Keratinocyte (primary cell): ENCODE measurements around the gene BMAL2. TPM values are rescaled to one million over a fixed set of nuclear protein-coding genes. Genes with fewer than 3 reads are reported as not detected.

Experiments
- DNase-seq: peaks from one replicate; pipeline ENCODE4 v3.0.0-alpha.2; 2011; ENCODE audit warnings: low read depth, missing footprints, low spot score
- FAIRE-seq: peaks from 2 replicates; lab custom pipeline; 2011; peaks lifted over from hg19 to GRCh38; lab: Jason Lieb, UNC
- H2AFZ ChIP-seq: 2 replicates; pipeline ENCODE4 v1.6.0; 2012; ENCODE audit warnings: low read length, control low read depth, inconsistent platforms; ENCODE audit not compliant: control insufficient read depth
- H3K27ac ChIP-seq: 2 replicates; pipeline ENCODE4 v1.5.1; 2011; ENCODE audit warnings: low read length; ENCODE audit not compliant: control insufficient read depth, insufficient read depth
- H3K27me3 ChIP-seq: 3 replicates; pipeline ENCODE4 v1.6.0; 2011; ENCODE audit warnings: low read length; ENCODE audit not compliant: control insufficient read depth, insufficient read depth; ENCODE audit errors: extremely low read depth
- H3K36me3 ChIP-seq, 2 experiments: 2 replicates in 1 of 2; 3 replicates in 1 of 2; pipeline ENCODE4 v1.5.1; 2011; ENCODE audit warnings: low read length in 2 of 2, mild to moderate bottlenecking in 1 of 2; ENCODE audit not compliant: control insufficient read depth in 2 of 2, insufficient read depth in 2 of 2; ENCODE audit errors: extremely low read depth in 1 of 2
- H3K4me1 ChIP-seq: 3 replicates; pipeline ENCODE4 v1.5.1; 2011; ENCODE audit warnings: low read length; ENCODE audit not compliant: control insufficient read depth, insufficient read depth; ENCODE audit errors: extremely low read depth
- H3K4me2 ChIP-seq: 3 replicates; pipeline ENCODE4 v1.6.0; 2011; ENCODE audit warnings: low read depth, low read length; ENCODE audit not compliant: control insufficient read depth, insufficient read depth; ENCODE audit errors: extremely low read depth
- H3K4me3 ChIP-seq, 3 experiments: fragments of 200-600 bp in 1 of 3; sonication (generic) in 1 of 3; 2 replicates in 2 of 3; 3 replicates in 1 of 3; pipeline ENCODE4 v1.5.1; 2011 to 2016; ENCODE audit warnings: low read length in 3 of 3, mild to moderate bottlenecking in 3 of 3, control low read depth in 2 of 3, inconsistent platforms in 1 of 3, low read depth in 1 of 3, mixed read lengths in 1 of 3, mixed run types in 1 of 3, moderate library complexity in 1 of 3; ENCODE audit not compliant: control insufficient read depth in 2 of 3, insufficient read depth in 2 of 3; ENCODE audit errors: extremely low read depth in 1 of 3
- H3K79me2 ChIP-seq: 2 replicates; pipeline ENCODE4 v1.6.0; 2012; ENCODE audit warnings: low read length; ENCODE audit not compliant: control insufficient read depth, insufficient read depth
- H3K9ac ChIP-seq: 3 replicates; pipeline ENCODE4 v1.6.0; 2011; ENCODE audit warnings: low read length; ENCODE audit not compliant: control insufficient read depth, insufficient read depth; ENCODE audit errors: extremely low read depth
- H3K9me1 ChIP-seq: 3 replicates; pipeline ENCODE4 v1.6.0; 2011; ENCODE audit warnings: low read length; ENCODE audit not compliant: control insufficient read depth, insufficient read depth; ENCODE audit errors: extremely low read depth
- H3K9me3 ChIP-seq: 2 replicates; pipeline ENCODE4 v1.5.1; 2012; ENCODE audit warnings: low read depth, low read length; ENCODE audit not compliant: control insufficient read depth
- H4K20me1 ChIP-seq: 3 replicates; pipeline ENCODE4 v1.6.0; 2011; ENCODE audit warnings: low read length; ENCODE audit not compliant: control insufficient read depth, insufficient read depth; ENCODE audit errors: extremely low read depth
- CTCF ChIP-seq, 3 experiments: IDR thresholded peaks in 1 of 3; conservative IDR thresholded peaks in 1 of 3; optimal IDR thresholded peaks in 1 of 3; 2 replicates in 2 of 3; 3 replicates in 1 of 3; pipeline versions ENCODE3 to v1.5.1; 2011; ENCODE audit warnings: low read length in 3 of 3, mild to moderate bottlenecking in 3 of 3, moderate library complexity in 2 of 3, control low read depth in 1 of 3, inconsistent platforms in 1 of 3; ENCODE audit not compliant: insufficient read depth in 2 of 3; ENCODE audit errors: extremely low read depth in 1 of 3
- EZH2 ChIP-seq: IDR thresholded peaks from one replicate; pipeline ENCODE4 v1.6.1; 2012; ENCODE audit warnings: inconsistent platforms, mild to moderate bottlenecking, low read length, moderate library complexity
- dilution Hi-C: fragments of 300-500 bp; cut with MboI; formaldehyde crosslinking; loops from one replicate; pipeline ENCODE4 v1.7.0; 2020; ENCODE audit warnings: low sequenced_read_pairs; ENCODE audit not compliant: extremely low pct_ligation_motif_present
- polyA plus RNA-seq, 5 experiments: library from polyadenylated mRNA; depleted of rRNA in 3 of 5; stranded (reverse) in 3 of 5; stranded (forward) in 1 of 5; unstranded in 1 of 5; fragments of >200 nt; gene quantifications; 1 replicate in 1 of 5; 2 replicates in 3 of 5; 3 replicates in 1 of 5; pipeline versions ENCODE4 v1.2.1 to v1.2.3, GENCODE V29; 2011 to 2012; ENCODE audit warnings: missing spikeins in 2 of 5, low read depth in 1 of 5, low replicate concordance in 1 of 5

Gene BMAL2
- polyA plus RNA-seq, 1 donor (not counting 4 experiments of a cell fraction or from before 2014, with no cell fraction given): 33.6 TPM

DNA sequence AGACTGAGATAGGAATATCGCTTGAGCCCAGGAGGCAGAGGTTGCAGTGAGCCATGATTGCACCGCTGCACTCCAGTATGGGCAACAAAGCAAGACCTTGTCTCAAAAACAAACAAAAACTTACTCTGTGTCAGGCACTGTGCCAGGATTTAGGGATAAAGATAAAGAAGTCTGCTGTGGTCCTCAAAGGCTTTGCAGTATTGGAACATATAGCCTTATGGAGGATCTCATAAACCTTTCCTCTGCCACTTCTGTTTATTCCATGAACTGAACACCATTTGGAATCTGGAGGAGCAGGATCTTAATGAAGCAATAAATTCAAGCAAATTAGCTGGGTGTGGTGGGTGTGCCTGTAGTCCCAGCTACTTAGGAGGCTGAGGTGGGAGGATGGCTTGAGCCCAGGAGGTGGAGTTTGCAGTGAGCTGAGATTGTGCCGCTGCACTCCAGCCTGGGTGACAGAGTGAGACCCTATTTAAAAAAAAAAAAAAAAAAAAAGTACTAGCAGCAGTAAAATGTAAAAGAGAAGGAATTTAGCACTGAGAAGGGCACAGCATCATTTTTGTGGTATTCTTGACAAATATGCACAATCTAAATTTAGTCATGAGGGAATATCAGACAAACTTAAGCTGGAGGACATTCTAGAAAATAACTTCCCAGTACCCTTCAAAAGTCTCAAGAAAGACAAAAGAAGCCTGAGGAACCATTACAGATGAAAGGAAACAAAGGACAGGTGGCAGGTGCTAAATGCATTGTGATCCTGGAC lies 27.1 kb downstream of the BMAL2 start:
- Histone ChIP-seq H4K20me1 (no peaks in the 10 kb centered on the region), H3K4me3 (no peak overlapping the region), H3K36me3 (no peaks in the 10 kb centered on the region), H3K4me2 (no peak overlapping the region), H3K79me2 (peaks cover 49% of the 10 kb centered on the region), H2AFZ (no peak overlapping the region), H3K9me3 (no peaks in the 10 kb centered on the region), H3K27me3 (no peaks in the 10 kb centered on the region), H3K27ac (no peak overlapping the region), H3K4me1 (no peaks in the 10 kb centered on the region), H3K9me1 (peaks cover 2% of the 10 kb centered on the region), H3K9ac (no peak overlapping the region)
- TF ChIP-seq CTCF (optimal IDR thresholded peaks at IDR 0.05 in 1 of 3, IDR thresholded peaks at IDR 0.05 in 1 of 3, conservative IDR thresholded peaks at IDR 0.05 in 1 of 3; ENCODE audit: extremely low read depth in 1 of 3, insufficient read depth in 2 of 3, low read length in 3 of 3) (no peak), EZH2 (no peak)
- dilution Hi-C loops: no loop called here
- DNase-seq: no peak
- FAIRE-seq: no peak

DNA sequence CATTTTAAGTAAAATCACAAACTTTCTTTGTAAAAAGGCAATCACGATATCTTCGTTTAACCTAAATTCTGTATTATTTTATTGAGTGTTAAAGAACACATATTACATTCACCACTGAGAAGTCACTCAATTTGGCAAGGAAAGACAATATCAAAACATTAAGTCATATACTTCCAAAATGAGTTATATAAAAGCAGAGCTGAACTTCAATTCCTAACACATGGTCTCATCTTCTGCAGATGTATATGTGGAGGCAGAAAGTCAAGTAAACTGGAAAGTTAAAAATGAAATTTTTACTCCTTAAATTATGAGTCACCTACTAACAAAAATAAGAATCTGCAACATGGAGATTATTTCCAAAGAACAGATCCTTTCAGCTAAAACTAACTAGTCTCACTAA lies 28.7 kb downstream of the BMAL2 start:
- H3K27me3 ChIP-seq: no peaks in the 10 kb centered on the region
- H3K9me1 ChIP-seq: no peaks in the 10 kb centered on the region
- peaks cover 41% of the 10 kb centered on the region for H3K79me2 ChIP-seq
- no peak overlapping the region for H2AFZ ChIP-seq
- no peak overlapping the region for H3K4me2 ChIP-seq
- H3K4me1 ChIP-seq: no peaks in the 10 kb centered on the region
- FAIRE-seq: no peak
- dilution Hi-C loops: no loop called here
- TF ChIP-seq EZH2 (no peak), CTCF (optimal IDR thresholded peaks at IDR 0.05 in 1 of 3, IDR thresholded peaks at IDR 0.05 in 1 of 3, conservative IDR thresholded peaks at IDR 0.05 in 1 of 3; ENCODE audit: extremely low read depth in 1 of 3, insufficient read depth in 2 of 3, low read length in 3 of 3) (no peak)
- no peaks in the 10 kb centered on the region for H3K36me3 ChIP-seq
- no peak overlapping the region for H3K9ac ChIP-seq
- no peaks in the 10 kb centered on the region for H3K9me3 ChIP-seq
- no peak overlapping the region for H3K4me3 ChIP-seq
- no peak overlapping the region for H3K27ac ChIP-seq
- DNase-seq: no peak
- H4K20me1 ChIP-seq: no peaks in the 10 kb centered on the region
